ENCODE results near the gene KRTAP4-16.

DNA sequence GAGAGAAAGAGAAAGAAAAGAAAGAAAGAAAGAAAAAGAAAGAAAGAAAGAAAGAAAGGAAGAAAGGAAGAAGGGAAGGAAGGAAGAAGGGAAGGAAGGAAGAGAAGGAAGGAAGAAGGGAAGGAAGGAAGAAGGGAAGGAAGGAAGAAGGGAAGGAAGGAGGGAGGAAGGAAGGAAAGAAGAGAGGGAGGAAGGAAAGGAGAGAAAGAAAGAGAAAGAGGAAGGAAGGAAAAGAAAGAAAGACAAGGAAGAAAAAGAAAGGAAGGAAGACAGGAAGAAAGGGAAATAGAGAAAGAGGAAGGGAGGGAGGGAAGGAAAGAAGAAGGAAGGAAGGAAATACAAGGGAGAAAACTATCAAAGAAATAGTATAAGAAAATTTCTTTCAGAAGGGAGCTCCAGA lies 25.2 kb downstream of the KRTAP4-16 start:
- TF ChIP-seq, protein P1, sequence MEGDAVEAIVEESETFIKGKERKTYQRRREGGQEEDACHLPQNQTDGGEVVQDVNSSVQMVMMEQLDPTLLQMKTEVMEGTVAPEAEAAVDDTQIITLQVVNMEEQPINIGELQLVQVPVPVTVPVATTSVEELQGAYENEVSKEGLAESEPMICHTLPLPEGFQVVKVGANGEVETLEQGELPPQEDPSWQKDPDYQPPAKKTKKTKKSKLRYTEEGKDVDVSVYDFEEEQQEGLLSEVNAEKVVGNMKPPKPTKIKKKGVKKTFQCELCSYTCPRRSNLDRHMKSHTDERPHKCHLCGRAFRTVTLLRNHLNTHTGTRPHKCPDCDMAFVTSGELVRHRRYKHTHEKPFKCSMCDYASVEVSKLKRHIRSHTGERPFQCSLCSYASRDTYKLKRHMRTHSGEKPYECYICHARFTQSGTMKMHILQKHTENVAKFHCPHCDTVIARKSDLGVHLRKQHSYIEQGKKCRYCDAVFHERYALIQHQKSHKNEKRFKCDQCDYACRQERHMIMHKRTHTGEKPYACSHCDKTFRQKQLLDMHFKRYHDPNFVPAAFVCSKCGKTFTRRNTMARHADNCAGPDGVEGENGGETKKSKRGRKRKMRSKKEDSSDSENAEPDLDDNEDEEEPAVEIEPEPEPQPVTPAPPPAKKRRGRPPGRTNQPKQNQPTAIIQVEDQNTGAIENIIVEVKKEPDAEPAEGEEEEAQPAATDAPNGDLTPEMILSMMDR (IDR thresholded peaks at IDR 0.05): no peak
- no peak for TF ChIP-seq POLR2A (IDR thresholded peaks at IDR 0.05)
